ENCODE measurements around the gene PRSS57.

PRSS57 gene

DNA sequence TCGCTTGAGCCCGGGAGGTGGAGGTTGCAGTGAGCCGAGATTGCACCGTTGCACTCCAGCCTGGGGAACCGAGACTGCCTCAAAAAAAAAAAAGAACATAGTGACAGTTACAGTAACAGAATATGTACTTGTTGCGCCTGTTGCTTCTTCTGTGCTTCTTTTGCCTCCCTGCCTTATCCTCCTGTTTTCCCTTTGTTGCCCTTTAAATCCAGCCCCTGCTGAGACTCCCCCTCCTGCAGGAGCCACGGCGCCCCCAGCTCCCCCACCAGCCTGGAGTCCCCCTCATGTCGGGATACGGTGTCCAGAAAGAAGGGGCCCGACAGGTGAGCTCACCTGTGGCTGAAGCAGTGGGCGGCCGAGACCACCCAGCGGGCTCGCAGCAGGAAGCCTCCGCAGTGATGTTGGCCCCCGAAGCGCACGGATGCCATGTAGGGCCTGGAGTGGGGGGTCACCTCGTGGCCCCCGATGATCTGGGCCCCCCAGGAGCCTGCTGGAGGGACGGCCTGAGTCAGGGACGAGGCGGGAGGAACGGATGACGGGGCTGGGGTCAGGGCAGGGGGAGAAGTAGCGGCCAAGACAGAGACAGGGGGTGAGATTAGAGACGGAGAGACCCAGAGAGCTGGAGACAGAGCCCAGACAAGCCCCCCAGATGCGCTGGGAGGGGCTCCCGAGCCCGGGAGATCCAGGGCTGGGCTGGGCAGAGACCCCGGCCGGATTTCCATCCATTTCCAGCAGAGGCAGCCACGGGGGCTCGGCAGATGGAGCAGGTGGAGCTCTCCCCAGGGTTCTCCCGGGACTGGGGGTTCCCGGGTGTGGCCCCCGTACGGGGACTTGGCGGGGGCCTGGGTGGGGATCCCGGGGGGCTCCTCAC lies 536 bp downstream of the PRSS57 start:
- DNase-seq (ENCODE audit: low read depth in 2 of 2): no peak

DNA sequence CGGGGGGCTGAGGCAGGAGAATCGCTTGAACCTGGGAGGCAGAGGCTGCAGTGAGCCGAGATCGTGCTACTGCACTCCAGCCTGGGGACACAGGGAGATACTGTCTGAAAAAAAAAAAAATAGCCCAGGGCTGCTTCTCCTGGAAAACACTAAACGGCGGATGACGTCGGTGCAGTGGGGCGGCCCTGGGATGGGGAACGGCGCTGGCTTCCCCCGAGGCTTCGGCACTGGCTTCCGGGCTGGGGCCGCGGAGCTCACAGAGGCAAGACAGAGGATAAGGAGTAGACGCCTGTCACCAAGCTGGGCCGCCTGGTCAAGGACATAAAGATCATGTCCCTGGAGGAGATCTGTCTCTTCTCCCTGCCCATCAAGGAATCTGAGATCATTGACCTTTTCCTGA lies 5.0 kb downstream of the PRSS57 start:
- no peak for DNase-seq (ENCODE audit: low read depth in 2 of 2)

DNA sequence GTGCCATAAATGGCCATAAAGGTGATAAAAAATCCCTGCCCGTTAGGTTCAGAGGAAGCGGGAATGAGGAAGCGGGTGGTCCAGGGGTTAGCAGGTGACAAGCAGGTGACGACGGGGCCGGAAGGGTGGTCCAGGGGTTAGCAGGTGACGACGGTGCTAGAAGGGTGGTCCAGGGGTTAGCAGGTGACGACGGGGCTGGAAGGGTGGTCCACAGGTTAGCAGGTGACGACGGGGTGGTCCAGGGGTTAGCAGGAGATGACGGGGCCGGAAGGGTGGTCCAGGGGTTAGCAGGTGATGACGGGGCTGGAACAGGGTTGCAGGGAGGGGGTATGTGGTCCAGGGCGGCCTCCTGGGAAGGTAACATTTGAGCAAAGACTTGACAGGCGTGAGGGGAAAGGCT lies 6.3 kb downstream of the PRSS57 start:
- no peak for DNase-seq (ENCODE audit: low read depth in 2 of 2)

DNA sequence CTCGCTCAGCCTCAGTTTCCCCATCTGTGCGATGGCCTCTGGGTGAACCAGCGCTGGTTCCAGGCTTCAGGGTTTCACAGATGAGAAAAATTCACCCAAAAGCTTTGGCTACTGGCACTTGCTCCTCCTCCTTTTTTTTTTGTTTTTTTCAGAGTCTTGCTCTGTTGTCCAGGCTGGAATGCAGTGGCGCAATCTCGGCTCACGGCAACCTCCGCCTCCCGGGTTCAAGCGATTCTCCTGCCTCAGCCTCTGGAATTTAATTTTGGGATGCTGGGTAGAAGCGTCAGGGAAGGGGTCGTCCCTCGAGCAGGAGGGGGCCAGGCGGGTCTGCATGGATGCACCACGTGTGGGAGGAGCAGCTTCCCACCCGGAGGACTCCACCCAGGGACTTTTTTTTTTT lies 7.0 kb downstream of the PRSS57 start:
- DNase-seq (ENCODE audit: low read depth in 2 of 2): no peak

DNA sequence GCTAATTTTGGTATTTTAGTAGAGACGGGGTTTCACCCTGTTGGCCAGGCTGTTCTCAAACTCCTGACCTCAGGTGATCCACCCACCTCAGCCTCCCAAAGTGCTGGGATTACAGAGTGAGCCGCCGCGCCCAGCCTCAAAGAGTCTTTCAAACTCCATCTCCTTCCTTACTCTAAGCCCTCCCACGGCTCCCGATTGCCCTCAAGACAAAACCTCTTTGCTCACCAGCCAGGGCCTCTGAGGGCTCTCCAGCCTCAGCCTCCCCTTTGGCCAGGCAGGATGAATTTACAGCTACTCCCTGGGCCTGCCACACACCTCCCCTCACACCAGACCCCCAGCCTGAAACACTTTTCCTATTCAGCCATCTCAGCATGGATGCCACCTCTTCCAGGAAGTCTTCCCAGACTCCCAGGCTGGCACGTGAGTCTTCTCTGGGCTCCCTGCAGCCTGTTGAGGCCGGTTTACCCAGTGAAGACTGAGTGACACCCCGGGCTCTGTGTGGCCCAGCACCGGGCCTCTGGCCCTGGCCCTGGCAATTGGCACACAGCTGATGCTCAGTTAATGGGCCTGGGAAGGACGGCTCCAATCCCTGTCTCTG lies 7.6 kb downstream of the PRSS57 start:
- no peak for DNase-seq (ENCODE audit: low read depth in 2 of 2)

DNA sequence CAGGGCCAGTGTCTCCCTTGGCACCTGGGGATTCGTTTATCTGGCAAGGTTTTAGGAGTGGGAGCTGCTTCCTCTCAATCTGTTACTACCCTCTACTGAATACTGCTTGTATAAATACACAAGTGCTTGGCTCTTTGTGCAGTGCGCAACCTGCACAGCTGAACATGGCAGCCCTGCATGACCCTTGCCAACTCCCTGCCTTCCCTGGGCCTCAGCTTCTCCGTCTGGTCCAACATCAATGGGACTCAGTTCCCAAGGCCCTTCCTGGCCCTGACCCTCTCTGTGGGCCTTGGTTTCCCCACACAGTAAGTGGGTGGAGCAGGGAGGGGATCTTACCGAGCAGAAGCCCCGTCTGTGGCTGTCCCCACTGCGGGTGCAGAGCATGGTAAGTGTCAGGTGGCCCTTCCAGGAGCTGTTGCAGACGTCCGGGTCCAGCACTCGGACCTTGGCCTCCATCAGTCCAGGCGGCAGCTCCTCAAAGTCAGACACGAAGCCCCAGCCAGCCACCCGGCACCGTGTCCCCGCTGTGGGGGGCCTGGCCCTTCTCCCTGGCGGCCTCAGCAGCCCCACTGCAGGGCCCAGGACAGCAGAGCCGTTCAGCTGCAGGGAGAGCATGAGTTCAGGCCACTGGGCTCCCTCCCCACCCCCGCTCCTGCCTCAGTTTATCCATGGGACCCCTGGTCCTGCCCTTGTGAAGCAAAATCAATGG lies 8.5 kb downstream of the PRSS57 start:
- no peak for DNase-seq (ENCODE audit: low read depth in 2 of 2)

DNA sequence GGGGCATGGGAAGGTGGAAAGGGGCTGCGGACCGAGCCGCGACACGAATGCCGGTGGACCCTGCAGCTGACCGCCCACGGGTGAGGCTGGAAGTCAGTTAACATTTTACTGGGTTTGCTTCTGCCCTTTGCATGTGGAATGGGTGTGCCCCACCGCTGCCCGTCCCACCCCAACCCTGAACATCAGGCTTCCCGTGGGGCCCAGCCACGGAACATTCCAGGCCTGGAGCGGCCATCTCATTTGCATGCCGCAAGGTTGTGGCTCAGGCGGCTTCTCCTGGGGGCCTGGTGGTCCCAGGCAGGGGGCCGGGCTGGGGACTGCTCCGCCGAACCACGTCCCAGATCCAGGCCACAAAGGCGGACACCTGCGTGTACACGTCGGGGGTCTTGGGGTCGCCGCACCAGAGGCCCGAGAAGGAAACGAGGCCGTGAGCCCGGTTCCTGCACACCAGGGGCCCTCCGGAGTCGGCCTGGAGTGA lies 9.8 kb downstream of the PRSS57 start:
- DNase-seq (ENCODE audit: low read depth in 2 of 2): no peak

DNA sequence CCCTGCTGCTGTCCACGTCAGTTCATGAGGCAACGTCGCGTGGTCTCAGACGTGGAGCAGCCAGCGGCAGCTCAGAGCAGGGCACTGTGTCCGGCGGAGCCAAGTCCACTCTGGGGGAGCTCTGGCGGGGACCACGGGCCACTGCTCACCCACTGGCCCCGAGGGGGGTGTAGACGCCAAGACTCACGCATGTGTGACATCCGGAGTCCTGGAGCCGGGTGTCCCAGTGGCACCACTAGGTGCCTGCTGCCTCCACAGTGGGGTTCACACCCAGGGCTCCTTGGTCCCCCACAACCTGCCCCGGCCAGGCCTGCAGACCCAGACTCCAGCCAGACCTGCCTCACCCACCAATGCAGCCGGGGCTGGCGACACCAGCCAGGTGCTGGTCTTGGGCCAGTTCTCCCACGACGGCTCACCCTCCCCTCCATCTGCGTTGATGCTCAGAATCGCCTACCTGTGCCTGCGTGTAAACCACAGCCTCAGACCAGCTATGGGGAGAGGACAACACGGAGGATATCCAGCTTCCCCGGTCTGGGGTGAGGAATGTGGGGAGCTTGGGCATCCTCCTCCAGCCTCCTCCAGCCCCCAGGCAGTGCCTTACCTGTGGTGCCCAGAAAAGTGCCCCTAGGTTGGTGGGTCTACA lies 12.5 kb downstream of the PRSS57 start:
- no peak for DNase-seq (ENCODE audit: low read depth in 2 of 2)

DNA sequence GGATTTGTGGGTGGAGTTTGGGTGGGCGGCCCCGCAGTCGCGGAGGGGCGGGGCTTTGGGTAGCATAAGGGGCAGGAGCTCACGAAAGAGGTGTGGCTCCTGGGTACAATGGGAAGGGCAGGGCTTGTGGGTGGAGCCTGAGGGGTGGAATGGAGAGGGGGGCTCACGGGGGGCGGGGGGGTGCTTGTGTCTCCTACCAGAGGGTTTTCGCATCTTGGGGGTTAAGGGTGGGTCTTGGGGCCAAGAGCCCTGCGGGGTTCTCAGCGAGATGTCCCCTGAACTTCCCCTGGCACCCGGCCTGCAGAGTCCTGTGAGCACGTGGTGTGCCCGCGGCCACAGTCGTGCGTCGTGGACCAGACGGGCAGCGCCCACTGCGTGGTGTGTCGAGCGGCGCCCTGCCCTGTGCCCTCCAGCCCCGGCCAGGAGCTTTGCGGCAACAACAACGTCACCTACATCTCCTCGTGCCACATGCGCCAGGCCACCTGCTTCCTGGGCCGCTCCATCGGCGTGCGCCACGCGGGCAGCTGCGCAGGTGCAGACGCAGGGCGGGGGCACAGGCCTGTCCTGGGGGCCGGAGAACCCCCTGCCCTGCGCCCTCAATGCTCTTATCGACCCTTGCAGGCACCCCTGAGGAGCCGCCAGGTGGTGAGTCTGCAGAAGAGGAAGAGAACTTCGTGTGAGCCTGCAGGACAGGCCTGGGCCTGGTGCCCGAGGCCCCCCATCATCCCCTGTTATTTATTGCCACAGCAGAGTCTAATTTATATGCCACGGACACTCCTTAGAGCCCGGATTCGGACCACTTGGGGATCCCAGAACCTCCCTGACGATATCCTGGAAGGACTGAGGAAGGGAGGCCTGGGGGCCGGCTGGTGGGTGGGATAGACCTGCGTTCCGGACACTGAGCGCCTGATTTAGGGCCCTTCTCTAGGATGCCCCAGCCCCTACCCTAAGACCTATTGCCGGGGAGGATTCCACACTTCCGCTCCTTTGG lies 13.9 kb downstream of the PRSS57 start:
- DNase-seq (ENCODE audit: low read depth in 2 of 2): no peak

DNA sequence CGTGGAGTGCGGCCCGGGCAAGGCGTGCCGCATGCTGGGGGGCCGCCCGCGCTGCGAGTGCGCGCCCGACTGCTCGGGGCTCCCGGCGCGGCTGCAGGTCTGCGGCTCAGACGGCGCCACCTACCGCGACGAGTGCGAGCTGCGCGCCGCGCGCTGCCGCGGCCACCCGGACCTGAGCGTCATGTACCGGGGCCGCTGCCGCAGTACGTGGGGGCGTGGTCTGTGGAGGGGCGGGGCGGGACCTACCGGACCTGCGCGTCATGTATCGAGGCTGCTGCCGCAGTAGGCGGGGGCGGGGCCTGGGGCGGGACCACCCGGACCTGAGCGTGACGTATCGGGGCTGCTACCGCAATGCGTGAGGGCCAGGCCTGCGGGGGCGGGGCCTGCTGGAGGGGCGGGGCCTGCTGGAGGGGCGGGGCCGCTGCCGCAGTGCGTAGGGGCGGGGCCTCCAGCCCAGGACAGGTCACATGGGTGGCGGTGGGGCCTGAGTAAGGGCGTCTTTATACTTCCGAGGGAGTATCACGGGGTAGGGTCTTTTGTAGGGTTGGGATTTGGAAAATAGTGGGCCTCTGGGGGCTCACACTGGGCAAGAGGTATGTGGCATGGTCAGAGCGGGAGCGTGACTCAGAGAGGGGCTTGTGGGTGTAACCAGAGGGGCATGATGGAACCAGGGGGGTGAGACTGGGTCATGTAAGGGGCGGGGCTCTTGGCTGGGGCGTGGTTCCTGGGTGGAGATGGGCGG lies 14.8 kb downstream of the PRSS57 start:
- DNase-seq (ENCODE audit: low read depth in 2 of 2): peak; percentile 99

DNA sequence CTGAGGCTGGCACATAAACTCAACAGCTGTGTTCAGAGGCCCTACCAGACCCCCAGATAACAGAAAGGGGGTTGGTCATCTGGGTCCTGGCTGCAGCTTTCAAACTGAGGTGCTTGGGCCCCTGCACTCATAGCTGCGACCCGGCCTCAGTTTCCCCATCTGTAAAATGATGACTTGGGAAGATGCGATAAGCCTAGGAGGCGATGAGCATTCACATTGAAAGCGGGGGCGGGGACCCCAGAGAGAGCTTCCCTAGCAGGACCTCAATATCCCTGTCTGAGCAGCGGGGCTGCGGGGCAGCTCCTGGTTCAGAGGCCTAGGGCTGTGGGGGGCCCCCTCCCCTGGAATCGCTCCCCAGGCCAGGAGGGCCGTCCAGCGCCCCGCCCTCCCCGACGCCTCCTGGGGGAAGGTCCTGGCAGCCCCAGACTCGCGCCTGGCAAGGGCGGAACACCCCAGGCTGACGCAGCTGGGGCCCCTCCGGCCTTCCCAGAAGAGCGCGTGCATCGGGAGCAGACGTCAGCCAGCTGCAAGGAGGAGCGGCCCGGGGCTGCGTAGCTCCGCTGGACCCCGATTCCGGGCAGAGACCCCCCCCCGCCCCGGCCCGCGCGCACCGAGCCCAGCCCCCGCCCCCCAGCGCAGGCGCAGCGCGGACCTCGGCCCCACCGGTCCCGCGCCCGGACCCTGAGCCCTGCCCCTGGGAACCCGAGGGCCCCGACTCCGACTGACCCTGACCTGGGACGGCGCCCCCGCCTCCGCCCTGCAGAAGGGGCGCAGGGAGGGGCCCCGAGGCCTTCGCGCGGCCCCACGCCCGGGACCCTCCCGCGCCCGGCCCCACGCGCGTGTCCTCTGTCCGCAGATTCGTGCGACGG lies 15.6 kb downstream of the PRSS57 start:
- DNase-seq (ENCODE audit: low read depth in 2 of 2): no peak

DNA sequence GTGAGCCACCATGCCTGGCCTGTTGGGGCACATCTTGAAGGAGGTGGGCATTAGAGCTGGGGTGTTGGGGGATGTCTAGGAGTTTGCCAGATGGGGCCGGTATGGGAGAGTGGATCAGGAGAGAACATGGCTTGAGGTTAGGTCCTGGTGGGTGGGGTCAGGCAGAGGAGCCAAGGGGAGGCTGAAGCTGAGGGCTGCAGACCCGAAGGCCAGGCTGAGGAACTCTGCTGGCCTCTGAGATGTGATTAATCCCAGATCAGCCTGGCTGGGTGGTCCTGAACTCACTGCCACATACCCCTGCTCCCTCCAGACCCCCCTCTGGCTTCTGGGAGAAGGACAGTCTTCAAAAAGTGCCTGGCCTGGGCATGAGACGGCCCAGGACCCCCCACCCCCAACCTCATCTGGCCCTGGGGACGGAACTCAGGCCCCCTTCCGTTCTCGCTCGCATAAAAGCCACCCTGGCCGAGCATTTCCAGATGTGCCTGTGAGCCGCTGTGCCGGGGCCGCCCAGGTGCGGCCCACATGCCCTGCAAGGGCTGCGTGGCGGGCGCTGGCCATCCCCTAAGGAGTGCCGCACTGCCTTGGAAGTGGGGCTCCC lies 16.4 kb downstream of the PRSS57 start:
- no peak for DNase-seq (ENCODE audit: low read depth in 2 of 2)

DNA sequence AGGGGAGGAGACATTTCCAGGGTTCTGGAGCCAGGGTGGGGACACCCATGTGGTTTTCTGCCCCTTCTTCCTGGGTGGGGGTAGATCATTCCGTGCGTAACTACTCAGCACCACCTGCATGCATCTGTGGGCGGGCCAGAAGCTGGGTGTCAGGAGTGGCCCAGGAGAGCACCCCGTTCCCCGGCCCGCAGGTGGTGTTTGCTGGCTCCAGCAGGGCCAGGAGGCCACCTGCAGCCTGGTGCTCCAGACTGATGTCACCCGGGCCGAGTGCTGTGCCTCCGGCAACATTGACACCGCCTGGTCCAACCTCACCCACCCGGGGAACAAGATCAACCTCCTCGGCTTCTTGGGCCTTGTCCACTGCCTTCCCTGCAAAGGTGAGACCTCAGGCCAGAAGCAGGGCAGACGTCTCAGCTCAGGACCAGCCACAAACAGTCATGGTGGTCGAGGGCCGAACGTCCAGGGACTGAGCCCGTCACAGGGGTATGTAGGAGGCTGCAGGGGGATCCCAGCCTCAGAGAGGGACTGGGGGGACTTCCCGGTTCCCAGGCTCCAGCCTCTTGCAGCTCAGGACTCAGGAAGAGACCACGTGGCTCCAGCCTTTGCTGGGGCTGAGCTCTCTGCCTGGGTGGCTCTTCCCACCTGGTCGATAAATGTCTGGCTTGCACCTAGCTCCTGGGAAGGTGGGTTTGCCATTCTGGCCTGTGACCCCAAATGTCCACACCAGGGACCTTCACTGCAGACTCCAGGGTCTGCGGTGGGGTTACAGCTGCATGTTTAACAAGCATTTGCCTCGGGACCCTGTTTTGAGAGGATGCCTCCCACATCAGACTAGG lies 17.4 kb downstream of the PRSS57 start:
- no peak for DNase-seq (ENCODE audit: low read depth in 2 of 2)

DNA sequence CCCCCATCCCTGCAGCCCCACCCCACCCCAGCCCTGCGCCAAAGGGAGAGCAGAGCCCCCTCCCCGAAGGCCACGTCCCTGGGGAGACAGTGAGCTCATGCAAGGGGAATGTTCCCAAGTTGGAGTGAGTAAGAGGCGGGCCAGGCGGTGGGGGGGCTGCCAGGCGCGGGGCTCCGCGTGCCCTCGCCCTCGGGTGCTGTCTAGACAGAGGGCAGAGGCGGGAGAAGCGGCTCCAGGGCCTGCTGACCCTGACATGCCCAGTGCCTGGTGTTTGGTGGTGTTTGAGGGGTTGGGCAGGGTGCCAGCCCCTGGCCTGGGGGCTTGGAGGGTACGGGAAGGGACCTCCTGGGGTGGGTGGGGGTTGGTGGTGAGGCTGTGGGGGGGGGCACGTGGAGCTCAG lies 18.1 kb downstream of the PRSS57 start:
- DNase-seq (ENCODE audit: low read depth in 2 of 2): no peak

DNA sequence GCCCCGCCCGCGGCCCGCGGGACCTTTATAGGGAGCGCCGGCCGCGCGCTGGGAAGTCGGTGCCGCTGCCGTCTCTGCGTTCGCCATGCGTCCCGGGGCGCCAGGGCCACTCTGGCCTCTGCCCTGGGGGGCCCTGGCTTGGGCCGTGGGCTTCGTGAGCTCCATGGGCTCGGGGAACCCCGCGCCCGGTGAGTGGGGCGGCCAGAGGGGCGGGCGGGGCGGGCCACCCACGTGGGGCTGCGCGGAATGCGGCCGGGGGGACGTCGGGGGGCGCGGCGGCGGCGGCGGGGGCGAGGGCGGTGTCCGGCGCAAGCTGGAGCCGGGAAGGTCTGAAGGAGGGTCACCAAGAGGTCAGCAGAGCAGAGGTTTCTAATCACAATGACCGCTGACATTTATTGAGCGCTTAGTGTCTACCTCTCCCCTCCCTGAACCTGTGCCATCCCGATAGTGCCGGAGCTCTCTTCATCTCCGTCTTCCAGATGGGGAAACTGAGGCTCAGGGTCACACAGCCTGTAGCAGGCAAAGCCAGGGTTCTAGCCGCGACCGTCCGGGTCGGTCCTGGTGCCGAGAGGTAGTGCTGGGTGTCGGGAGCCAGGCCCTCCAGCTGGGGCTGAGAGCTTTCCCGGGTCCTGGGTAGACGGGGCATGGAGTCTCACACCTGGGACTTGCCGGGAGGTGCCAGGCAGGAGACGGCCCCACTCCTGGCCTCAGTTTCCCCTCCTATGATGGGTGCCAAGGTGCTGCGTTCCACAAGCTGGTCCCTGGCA lies 18.7 kb downstream of the PRSS57 start, which contains the start of gene FSTL3:
Gene FSTL3, plus strand, starts transcription at position 54 of the 767 bp plus-strand sequence. Its CDS starts 32 bp downstream, at position 86.
- DNase-seq (ENCODE audit: low read depth in 2 of 2): no peak

DNA sequence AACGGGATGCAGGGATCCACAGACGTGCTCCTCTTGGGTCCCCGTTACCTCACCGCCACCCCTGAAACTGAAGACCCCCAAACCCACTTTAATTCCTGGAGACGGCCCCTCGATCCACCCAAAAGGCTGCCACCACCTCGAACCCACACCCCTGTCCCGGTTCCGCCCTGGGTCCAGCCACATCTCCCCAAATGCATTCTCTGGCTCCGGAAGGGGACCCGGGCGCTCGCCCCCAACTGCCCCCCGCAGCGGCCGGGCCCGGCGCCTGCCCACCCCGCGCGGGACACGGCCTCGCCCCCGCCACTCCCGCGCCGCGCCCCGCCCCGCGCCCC lies 19.3 kb downstream of the PRSS57 start:
- DNase-seq (ENCODE audit: low read depth in 2 of 2): no peak
